ENCODE data around the gene WFIKKN1. TPM values are rescaled to one million over a fixed set of nuclear protein-coding genes. Genes with fewer than 3 reads are reported as not detected.
A peak's percentile ranks its signal among the peaks of the same experiment; 100 is the strongest.

WFIKKN1 gene
- total RNA-seq, 1 donor from 2014 or later = 0.94 TPM

GRCh38 chr16:627454-628239 is 3.1 kb upstream of the WFIKKN1 start:
- no peak overlapping the region for H3K27ac Mint-ChIP-seq
- no peaks in the 10 kb centered on the region for H3K9me3 Mint-ChIP-seq
- no peak for TF ChIP-seq CTCF (IDR thresholded peaks at IDR 0.05; ENCODE audit: unreplicated experiment)

GRCh38 chr16:628321-629061 is 2.3 kb upstream of the WFIKKN1 start:
- no peak for DNase-seq (ENCODE audit: low spot score in 2 of 2, unreplicated experiment in 2 of 2)
- Mint-ChIP-seq H3K27me3 (ENCODE audit: low read depth) (no peaks in the 10 kb centered on the region), H3K9me3 (no peaks in the 10 kb centered on the region), H3K36me3 (no peaks in the 10 kb centered on the region), H3K4me3 (no peak overlapping the region), H3K4me1 (peaks cover 5% of the 10 kb centered on the region), H3K27ac (no peak overlapping the region)
- no peak for TF ChIP-seq CTCF (IDR thresholded peaks at IDR 0.05; ENCODE audit: unreplicated experiment)

More at GRCh38 chr16:627454-628239, 3.1 kb upstream of the WFIKKN1 start:
- Mint-ChIP-seq H3K27me3 (ENCODE audit: low read depth) (no peaks in the 10 kb centered on the region), H3K4me3 (no peak overlapping the region), H3K4me1 (peaks cover 5% of the 10 kb centered on the region), H3K36me3 (no peaks in the 10 kb centered on the region)
- peak in 1 of 2 experiments; percentile 27 for DNase-seq (ENCODE audit: low spot score in 2 of 2, unreplicated experiment in 2 of 2)

GRCh38 chr16:629185-629832 is 1.5 kb upstream of the WFIKKN1 start:
- DNase-seq (ENCODE audit: low spot score in 2 of 2, unreplicated experiment in 2 of 2) = no peak
- no peaks in the 10 kb centered on the region for H3K27me3 Mint-ChIP-seq (ENCODE audit: low read depth)
- no peak for TF ChIP-seq CTCF (IDR thresholded peaks at IDR 0.05; ENCODE audit: unreplicated experiment)
- no peak overlapping the region for H3K27ac Mint-ChIP-seq
- H3K4me1 Mint-ChIP-seq = peaks cover 3% of the 10 kb centered on the region
- H3K4me3 Mint-ChIP-seq = no peak overlapping the region
- no peaks in the 10 kb centered on the region for H3K9me3 Mint-ChIP-seq
- H3K36me3 Mint-ChIP-seq = no peaks in the 10 kb centered on the region

- no peak for DNase-seq (ENCODE audit: low spot score in 2 of 2, unreplicated experiment in 2 of 2)
- no peak overlapping the region for H3K27ac Mint-ChIP-seq
- H3K27me3 Mint-ChIP-seq (ENCODE audit: low read depth) = no peaks in the 10 kb centered on the region
- no peaks in the 10 kb centered on the region for H3K36me3 Mint-ChIP-seq
- no peak for TF ChIP-seq CTCF (IDR thresholded peaks at IDR 0.05; ENCODE audit: unreplicated experiment)
- H3K4me1 Mint-ChIP-seq = peaks cover 3% of the 10 kb centered on the region
- H3K4me3 Mint-ChIP-seq = peak overlapping the region; percentile 13
- H3K9me3 Mint-ChIP-seq = no peaks in the 10 kb centered on the region
These were observed 944 bp upstream of the WFIKKN1 start for GRCh38 chr16:629833-630248.

- Mint-ChIP-seq H3K27ac (no peak overlapping the region), H3K36me3 (no peaks in the 10 kb centered on the region), H3K9me3 (no peaks in the 10 kb centered on the region)
These were observed 453 bp upstream of the WFIKKN1 start for GRCh38 chr16:630249-630814.

More at GRCh38 chr16:630249-630814, 453 bp upstream of the WFIKKN1 start:
- peaks cover 3% of the 10 kb centered on the region for H3K4me1 Mint-ChIP-seq
- peak overlapping the region; percentile 13 for H3K4me3 Mint-ChIP-seq
- no peak for DNase-seq (ENCODE audit: low spot score in 2 of 2, unreplicated experiment in 2 of 2)
- no peaks in the 10 kb centered on the region for H3K27me3 Mint-ChIP-seq (ENCODE audit: low read depth)
- TF ChIP-seq CTCF (IDR thresholded peaks at IDR 0.05; ENCODE audit: unreplicated experiment) = no peak

All from mesothelial cell of epicardium (in vitro differentiated cells).